Left renal pelvis (tissue), 4 donors: ENCODE data around the gene ASB11. TPM values are rescaled to one million over a fixed set of nuclear protein-coding genes. Genes with fewer than 3 reads are reported as not detected.

Source experiments
- DNase-seq, 4 donors: peaks; one replicate each; pipeline ENCODE4 v3.0.0-alpha.2; 2013; ENCODE audit warnings: low read depth in 4 of 4, low spot score in 3 of 4
- polyA plus RNA-seq, 4 donors: library from polyadenylated mRNA; unstranded; fragments of 120-200 nt; gene quantifications; one replicate each; pipeline ENCODE4 v1.2.1, GENCODE V29; 2013; ENCODE audit not compliant: insufficient read length in 4 of 4

ASB11 gene
- polyA plus RNA-seq = under 1 TPM in 2 of 4 donors, not detected in 2; 0.05 to 0.08 TPM

GRCh38 chrX:15315509-15315908 lies at the start of gene ASB11:
Gene ASB11 (minus strand): TSS chrX:15315640. CDS start chrX:15315605, 35 bp downstream.
- no peak for DNase-seq

- DNase-seq = no peak
Observed at GRCh38 chrX:15359701-15360100, 44.3 kb upstream of the ASB11 start.

GRCh38 chrX:15358533-15358932 lies 43.1 kb upstream of the ASB11 start:
- DNase-seq = no peak

- DNase-seq = no peak
Observed at GRCh38 chrX:15356444-15356843, 41.0 kb upstream of the ASB11 start.

GRCh38 chrX:15350329-15350996 lies 35.0 kb upstream of the ASB11 start:
- DNase-seq = no peak

- peak in 2 of 4 donors; percentile 14 to 37 for DNase-seq
Observed at GRCh38 chrX:15349046-15349445, 33.6 kb upstream of the ASB11 start.

GRCh38 chrX:15345976-15346375 lies 30.5 kb upstream of the ASB11 start:
- DNase-seq = no peak

GRCh38 chrX:15344106-15344505 lies 28.7 kb upstream of the ASB11 start:
- no peak for DNase-seq

- DNase-seq = no peak
Observed at GRCh38 chrX:15343075-15343476, 27.6 kb upstream of the ASB11 start.

GRCh38 chrX:15340867-15341266 lies 25.4 kb upstream of the ASB11 start:
- no peak for DNase-seq

- peak in 2 of 4 donors; percentile 2 to 33 for DNase-seq
Observed at GRCh38 chrX:15336023-15336413, 20.6 kb upstream of the ASB11 start.

- DNase-seq = peak; percentile 77 to 88 (median 86)
Observed at GRCh38 chrX:15335135-15336022, 19.9 kb upstream of the ASB11 start, which contains the start of gene PIGA. Gene PIGA (minus strand): TSS chrX:15335523. CDS start chrX:15331930, 3,593 bp downstream.

- DNase-seq = no peak
Observed at GRCh38 chrX:15334561-15334960, 19.1 kb upstream of the ASB11 start.

- DNase-seq = no peak
Observed at GRCh38 chrX:15328821-15329220, 13.4 kb upstream of the ASB11 start.

- no peak for DNase-seq
Observed at GRCh38 chrX:15328131-15328530, 12.7 kb upstream of the ASB11 start.

GRCh38 chrX:15322472-15322871 lies 7.0 kb upstream of the ASB11 start:
- DNase-seq = no peak

- no peak for DNase-seq
Observed at GRCh38 chrX:15322072-15322471, 6.6 kb upstream of the ASB11 start.

GRCh38 chrX:15321447-15321846 lies 6.0 kb upstream of the ASB11 start:
- DNase-seq = no peak

GRCh38 chrX:15320297-15320696 lies 4.9 kb upstream of the ASB11 start:
- DNase-seq = no peak

- no peak for DNase-seq
Observed at GRCh38 chrX:15319075-15319474, 3.6 kb upstream of the ASB11 start.

- no peak for DNase-seq
Observed at GRCh38 chrX:15314472-15314871, 968 bp downstream of the ASB11 start.

GRCh38 chrX:15311119-15311518 lies 4.3 kb downstream of the ASB11 start:
- DNase-seq = no peak
